HPDE6-E6E7 (cell line): ENCODE data around the gene COL9A2.

Source experiments
- DNase-seq: peaks from one replicate; pipeline ENCODE4 v3.0.0; 2011; ENCODE audit warnings: missing footprints; ENCODE audit errors: extremely low spot score

Gene COL9A2

DNA sequence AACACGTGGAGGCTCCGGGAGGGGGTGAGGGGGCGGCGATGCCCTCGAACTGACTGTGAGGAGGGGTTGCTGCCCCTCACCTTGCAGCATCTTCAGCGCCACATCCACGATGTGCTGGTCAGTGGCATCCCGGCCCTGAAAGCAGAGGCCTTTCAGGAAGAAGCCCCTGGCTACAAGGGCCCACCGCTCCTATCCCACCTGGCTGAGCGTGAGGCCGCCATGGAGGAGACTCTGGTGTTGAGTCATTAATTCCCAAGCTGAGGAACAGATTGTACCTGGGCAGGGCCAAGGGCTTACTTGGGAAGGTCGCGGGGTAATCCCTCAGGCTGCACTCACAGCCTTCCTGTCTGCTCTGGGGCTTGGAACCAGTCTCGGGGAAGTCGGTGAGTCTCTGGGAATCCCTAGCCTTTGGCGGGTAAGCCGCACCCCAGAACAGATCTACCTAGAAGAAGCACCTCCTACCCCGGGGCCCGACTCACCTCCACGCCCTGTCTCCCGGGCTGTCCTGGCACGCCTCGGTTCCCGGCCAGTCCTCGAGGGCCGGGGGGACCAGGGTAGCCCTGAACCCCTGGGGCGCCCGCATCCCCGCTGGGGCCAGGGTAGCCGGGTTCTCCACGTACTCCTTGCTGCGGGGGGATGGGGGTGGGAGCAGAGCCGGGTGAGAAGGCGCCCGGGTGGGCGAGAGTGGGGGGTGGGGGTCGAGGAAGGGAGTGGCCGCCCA is 13.9 kb downstream of the COL9A2 start:
- no peak for DNase-seq

DNA sequence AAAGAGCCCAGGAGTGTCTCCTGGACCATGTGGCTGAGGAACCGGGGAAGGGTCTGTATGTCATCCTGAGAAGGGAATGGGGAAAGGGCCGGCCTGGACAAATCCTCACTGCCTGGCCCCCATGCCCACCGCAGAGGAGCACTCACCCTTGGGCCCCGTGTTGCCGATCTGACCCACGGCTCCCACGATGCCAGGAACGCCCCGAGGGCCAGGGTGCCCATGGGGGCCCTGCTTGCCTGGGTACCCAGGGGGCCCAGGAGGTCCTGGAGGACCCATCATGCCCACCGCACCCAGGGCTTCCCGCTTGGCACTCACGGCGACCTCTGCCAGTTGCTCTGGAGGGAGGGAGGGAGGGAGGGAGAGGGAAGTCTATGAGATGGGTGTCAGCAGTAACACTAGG is 14.6 kb downstream of the COL9A2 start:
- DNase-seq = no peak

DNA sequence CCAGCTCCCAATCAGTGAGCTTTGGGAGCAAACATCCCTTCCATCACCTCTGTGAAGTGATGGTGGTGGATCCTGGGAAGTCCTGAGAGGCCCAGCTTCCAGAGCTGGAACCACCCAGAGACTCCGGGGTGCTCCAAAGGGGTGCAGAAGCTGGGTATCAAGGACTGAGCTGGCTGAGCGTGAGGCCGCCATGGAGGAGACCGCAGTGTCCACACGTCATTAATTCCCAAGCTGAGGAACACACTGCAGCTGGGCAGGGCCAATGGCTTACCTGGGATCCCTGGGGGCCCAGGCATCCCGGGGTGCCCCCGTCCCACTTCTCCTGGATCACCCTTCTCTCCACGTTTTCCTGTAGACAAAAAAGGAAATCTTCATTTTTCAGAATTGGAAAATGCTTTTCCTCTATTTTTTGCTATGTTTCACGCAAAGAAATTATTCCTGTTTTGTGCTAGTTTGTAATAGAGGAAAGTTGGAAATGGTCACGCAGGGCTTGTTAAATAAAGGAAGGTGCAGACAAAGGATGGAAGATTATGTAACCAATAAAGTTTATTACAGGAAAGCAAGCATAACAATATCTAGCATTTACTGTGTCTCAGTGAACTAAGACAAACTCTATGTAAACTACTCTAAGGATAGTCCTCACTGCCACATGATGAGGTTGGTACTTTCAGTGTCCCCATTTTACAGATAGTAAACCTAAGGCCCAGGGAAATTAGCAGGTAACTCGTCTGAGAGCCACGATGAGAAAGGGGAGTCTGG is 15.4 kb downstream of the COL9A2 start:
- no peak for DNase-seq

DNA sequence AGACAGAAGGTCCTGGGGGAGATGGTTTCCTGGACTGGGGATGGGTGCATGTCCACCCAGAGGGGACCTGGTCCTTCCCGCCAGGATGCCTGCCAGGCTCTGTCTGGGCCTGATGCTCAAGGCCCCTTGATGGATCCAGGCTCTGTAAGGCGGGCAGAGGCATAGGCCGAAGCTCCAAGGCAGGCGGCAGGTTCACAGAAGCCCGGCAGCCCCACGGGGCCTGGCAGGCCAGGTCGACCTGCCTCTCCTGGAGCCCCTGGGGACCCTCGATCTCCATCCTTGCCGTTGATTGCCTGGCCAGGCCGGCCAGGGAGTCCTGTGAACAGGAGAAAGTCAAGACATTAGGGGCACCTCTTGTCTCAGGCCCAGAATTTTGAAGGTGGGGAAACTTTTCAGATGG is 16.0 kb downstream of the COL9A2 start:
- no peak for DNase-seq

DNA sequence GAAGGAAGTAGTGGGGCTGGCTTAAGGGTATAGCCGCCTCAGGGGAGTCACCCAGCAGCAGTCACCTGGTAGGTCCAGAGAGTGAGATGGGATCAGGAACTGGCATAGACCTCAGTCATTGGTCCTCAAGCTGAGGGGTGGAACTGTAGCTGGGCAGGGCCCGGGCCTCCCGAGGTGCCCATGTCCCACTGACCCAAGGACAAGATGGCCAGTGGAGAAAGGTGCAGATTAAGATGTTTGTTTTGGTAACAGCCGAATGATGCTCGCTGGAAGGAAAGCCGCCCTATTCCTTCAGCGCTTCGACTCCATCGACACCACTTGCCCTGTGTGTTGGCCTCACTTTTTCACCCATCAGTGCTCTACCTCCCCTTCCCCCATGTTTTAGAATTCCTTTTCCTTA is 16.4 kb downstream of the COL9A2 start:
- DNase-seq = no peak

DNA sequence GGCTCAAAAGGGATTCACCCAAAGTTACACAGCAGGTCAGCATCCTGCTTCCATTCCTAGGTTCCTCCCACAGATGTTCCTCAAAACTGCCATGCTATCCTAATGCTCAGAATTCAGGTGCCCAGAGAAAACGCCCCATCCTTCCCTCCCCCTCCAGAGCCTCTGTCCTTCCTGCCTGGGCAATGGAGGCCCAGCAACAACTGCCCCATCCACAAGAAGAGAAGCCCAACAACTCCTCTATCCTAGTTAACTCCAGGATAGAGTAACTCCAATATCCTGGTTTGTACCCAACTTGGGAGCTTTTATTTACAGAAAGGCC is 16.9 kb downstream of the COL9A2 start:
- DNase-seq = no peak

DNA sequence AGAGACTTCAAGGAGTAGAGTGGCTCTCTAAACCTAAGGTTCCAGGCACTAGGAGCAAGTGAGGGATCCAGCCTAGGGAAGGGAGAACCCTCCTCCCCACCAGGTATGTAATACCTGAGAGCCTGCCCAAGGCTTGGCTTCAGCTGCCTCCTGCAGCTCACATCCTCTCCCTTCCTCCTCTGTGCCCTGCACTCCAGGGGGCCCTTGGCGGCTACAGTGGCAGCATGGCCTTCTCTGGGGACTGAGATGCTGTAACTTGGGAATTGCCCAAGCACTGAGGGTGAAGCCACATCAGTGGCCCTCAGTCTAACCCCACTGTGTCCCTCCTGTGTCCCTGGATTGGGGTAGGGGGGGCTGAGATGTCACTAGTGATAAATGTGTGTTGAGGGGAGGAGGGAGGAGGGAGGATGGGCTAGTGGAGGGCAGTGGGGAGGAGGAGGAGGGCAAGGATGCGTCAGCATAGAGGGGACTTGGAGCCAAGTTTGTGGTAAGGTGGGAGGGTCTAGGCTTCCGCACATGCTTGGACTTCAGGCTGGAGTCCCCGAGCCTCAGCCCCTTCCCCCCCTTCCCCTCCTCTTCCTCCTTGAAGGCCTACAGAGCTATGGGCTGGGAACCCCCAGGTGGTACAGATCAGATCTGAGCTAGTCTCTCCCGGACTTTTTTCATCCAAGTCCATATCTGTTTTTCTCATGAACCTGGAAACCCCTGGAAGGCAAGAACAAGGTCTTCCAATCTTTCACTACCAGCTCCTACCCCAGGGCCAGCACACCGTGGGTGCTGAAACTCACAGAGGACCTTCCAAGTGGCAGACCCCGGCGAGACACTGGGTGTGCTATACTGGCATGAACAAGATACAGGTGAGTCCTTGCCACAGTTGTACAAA is 17.5 kb downstream of the COL9A2 start:
- DNase-seq = no peak

DNA sequence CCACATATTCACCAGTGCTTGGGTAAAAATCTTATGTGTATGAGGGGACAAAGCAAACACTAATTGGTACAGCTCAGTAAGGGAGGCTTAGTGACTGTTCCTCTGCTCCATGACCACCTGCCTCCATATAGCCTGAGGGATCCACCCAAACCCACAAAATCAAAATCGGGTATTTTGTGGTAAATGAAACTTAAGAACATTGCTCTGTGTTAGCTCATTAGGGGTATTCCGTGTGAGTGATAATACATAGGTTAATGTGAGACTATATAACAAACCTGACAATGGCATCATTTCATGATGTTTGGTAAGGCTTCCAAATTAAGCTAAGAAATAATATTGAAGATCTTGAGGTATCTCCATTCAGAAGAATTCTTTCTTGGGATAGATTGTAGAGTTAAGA is 25.8 kb downstream of the COL9A2 start:
- no peak for DNase-seq

DNA sequence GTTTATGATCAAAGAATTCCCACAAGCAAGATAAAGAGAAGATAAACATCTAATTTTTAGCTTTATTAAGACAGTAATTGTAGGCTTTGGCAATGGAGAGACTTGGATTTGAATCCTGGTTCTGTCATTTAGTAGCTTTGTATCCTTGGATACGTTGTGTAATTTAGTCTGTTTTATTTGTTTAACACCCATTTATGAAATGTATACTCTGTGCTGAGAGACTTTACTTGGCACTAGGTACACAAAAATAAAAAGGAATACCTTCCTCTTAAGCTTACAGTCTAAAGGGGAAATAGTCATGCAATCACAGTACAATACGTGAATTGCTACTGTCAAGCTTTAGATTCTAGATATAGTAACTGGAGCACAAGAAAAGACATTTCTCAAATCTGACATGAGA is 35.2 kb downstream of the COL9A2 start:
- DNase-seq = no peak

DNA sequence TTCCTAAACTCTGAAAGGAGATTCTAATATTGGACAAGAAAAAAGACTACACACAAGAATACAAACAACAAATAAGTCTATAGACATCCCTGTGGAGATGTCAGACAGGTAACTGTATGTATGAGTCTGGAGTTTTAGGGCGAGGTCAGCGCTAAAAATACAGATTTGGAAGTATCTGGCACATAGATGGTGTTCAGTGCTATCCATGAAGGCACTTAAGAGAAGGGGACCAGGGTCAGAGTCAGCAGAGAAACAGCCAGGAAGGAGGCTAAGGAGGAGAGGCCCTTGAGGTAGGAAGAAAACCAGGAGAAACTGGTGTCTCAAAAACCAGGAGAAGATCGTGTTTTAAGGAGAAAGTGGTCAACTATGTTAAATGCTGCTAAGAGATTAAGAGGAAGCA is 41.0 kb downstream of the COL9A2 start:
- DNase-seq = no peak

DNA sequence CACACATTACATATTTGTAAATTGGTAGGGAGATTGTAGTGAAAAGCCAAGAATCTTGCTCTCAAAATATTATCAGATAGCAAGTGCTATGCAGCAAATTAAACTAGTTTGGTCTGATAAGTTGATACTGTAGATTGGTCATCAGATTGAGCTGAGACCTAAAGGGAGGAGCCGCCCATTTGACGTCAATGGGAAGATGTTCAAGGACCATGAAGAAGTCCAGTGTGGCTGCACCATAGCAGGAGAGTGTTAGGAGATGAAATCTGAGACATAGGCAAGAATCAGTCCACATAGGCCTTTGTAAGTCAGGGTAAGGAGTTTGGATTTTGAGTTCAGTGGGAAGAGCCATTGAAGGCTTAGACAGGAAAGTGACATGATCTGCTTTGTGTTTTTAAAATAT is 42.8 kb downstream of the COL9A2 start:
- no peak for DNase-seq

DNA sequence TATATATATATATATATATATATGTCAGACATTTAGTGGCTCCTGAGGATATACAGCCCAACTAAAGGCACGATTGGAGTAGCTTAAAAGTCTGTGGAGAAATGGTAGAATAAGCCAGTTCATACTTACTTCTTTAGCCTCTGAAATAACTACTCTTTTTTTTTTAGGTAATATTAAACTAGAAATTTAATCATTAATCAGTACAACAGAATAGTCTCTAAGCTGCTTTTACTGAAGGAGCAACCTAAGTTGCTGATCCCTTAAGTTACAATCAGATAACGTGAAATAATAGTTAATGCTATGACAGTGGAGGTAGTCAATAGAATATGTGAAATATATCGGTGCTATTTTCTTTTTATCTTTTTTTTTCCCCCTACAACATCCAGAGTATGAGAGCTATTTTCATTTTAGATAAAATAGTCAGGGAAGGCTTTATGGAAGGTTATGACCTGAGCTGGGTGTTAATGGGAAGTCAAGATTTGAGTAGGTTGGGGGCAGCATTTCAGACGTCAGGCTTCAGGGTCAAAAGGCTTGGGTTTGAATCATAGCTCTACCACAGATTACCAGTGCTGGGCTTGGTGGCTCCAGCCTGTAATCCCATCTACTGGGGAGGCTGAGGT is 43.4 kb downstream of the COL9A2 start:
- no peak for DNase-seq

DNA sequence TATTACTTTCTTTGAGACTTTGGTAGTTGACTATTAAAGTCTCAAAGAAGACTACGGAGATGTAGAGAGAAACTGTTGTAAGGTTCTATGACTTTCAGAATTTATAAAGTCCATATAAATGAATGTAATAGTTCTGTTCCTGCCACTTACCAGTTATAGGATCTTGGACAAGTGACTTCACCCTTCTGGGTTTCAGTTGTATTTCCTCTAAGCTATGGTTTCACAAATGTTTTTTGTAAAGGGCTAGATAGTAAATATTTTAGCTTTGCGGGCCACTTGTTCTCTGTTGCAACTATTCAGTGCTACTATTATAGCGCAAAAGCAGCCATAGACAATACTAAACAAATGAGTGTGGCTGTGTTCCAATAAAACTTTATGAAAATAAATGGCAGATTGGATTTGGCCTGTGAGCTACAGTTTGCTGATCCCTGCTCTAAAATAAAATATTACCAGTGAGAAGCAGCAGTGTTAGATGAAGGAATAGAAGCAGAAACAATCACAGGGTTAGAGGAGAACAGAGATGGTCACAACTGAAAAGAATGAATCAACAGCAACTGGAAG is 44.4 kb downstream of the COL9A2 start:
- no peak for DNase-seq

DNA sequence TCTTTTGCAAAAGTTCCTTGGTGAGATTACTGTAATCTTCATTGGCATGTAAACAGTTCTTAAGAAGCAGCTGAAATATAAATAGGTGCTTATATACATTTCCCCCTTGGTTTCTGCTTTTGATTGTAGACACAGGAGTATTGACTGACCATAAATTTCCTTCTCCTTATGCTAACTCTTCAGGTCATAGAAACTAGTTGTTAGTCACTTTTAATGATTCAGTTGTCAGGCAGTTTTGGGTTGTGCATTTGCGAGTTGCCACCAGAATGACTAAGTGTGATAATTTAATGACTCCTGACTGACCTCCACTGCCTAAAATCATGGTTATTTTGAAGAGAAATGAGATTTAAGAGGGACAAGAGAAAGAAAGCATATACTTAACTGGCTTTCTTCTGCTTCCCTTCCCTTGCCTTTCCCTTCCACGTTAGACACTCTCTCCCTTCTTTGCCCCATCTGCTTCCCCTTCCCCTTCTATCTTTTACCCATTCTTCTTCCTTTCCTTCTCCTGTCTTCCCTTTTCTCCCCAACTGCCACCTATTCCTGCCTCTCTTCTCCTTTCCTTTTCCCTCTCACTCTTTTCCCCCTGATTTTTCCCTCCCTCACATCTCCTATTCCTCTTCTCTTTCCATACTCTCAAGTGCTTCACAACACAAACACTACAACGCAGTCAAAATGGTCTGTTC is 46.8 kb downstream of the COL9A2 start:
- DNase-seq = peak; percentile 12

DNA sequence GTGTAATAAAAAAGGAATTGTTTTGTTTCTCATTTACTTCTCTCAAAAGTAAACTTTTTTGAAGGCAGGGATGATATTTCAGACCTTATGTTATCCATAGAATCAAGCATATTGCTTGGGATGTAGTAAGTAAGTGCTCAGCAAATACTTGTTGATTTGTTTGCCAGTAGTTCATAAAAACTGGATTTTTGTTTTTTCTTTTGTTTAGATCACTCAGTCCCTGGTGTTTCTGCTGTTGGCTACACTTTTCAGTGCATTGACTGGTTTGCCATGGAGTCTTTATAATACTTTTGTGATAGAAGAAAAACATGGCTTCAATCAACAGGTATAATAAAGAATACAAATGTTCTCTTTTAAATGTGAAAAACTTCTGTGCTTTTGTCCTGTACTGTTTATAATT is 48.9 kb downstream of the COL9A2 start:
- no peak for DNase-seq

DNA sequence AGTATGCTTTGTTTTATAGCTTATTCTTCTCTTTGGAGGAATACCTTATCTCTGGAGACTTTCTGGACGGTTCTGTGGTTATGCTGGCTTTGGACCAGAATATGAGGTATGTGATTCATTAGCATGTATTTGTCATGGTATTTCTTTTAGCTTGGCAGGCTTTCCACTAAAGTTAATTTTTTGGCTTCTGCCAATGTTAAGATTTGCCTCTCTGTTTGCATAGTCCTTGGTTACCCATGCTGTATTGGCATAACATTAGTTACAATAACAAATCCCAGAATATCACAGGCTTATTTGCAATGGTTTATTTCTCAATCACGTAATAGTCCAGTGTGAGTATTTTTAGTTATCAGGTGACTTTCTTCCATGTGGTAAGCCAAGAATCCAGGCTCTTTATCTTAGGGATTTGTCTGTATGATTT is 49.3 kb downstream of the COL9A2 start:
- no peak for DNase-seq

DNA sequence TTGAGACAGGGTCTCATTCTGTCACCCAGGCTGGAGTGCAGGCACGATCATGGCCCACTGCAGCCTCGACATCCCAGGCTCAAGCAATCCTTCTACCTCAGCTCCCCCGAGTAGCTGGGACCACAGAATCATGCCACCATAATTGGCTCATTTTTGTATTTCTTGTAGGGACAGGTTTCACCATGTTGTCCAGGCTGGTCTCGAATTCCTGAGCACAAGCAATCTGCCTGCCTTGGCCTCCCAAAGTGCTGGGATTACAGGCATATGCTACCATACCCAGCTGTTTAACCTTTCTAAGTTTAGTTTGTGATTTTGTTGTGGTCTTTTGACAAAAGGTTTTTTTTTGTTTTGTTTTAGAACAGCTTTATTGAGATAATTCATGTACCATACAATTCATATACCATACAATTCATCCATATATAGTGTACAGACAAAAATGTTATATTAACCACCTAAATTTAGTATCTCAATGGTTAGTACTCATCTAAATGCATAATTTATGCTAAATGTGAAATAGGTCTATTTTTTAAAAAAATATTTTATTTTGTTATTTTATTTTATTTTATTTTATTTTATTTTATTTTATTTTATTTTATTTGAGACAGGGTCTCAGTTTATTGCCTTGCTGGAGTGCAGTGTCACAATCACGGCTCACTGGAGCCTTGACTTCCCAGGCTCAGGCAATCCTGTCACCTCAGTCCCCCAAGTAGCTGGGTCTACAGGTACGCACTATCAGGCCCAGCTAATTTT is 50.1 kb downstream of the COL9A2 start:
- no peak for DNase-seq

DNA sequence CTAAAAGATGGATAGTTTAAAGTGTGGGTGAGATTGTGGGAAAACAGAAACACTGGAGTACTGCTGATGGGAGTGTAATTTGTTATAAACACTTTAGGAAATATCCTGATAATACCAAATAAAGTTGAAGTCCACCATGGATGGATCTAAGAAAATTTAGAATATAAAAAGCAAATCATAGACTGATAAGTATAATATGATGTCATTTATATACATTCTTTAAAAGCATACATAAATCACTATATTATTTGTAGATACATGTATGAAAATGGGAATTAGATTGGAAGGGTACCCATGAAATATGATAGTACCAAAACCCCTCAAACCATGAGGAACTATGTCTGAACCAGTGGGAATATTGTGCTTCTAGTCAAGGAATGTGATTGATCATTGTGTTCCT is 51.2 kb downstream of the COL9A2 start:
- DNase-seq = no peak

DNA sequence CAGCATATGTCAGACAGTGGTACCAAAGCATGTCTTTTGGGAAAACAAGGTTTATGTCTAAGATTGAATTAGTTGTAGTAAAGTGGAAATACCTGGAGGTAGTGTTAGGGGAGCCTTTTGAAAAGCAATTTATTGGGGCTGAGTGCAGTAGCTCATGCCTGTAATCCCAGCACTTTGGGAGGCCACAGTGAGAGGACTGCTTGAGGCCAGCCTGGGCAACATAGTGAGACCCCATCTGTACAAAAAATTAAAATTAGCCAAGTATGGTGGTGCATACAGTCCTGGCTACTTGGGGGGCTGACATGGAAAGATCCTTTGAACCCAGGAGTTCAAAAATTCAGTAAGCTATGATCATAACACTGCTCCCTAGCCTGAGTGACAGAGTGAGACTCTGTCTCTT is 51.8 kb downstream of the COL9A2 start:
- no peak for DNase-seq

DNA sequence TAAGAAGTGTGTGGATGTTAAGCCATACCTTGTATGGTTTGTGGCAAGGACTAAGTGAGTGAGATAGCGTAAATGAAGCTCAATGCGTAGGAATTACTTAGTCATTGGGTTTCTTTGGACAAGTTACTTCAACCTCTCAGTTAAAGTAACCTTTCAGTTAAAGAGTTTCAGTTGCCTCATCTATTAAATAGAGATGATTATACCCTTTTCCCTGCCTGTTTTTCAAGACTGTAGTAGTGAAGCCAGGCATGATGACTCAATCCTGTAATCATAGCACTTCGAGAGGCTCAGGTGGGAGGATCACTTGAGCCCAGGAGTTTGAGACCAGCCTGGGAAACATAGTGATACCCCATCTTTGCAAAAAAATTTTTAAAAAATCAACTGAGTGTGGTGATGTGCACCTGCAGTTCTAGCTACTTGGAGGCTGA is 52.7 kb downstream of the COL9A2 start:
- no peak for DNase-seq

DNA sequence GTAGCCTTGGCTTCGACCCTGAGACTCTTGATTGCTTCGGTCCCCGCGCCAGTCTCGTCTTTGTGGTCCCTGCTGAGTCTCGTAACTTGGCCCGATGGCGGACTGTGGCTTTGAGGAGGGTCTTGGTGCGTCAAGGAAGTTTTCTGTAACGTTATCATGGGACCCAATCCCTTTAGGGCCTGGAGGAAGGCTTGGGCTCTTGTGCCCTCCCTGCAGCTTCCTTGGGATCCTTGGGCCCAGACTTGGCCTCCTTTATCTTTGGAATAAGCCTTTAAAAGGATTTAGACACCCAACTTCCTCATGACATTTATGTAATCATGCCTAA is 58.7 kb downstream of the COL9A2 start:
- DNase-seq = no peak
